ENCODE results near the gene S100A6.
"Not testable (repeated sequence)": the region's sequence is repeated elsewhere in the genome, so short reads cannot be mapped to it uniquely, and the experiment has no call there.

Gene S100A6

GRCh38 chr1:153563991-153564390, 28.2 kb upstream of the S100A6 start:
- no peak for DNase-seq (ENCODE audit: low read depth in 2 of 2)

GRCh38 chr1:153563483-153563901, 27.7 kb upstream of the S100A6 start:
- no peak for DNase-seq (ENCODE audit: low read depth in 2 of 2)

GRCh38 chr1:153562021-153562420, 26.2 kb upstream of the S100A6 start:
- DNase-seq (ENCODE audit: low read depth in 2 of 2) = not testable (repeated sequence)

- no peak for DNase-seq (ENCODE audit: low read depth in 2 of 2)
Observed at GRCh38 chr1:153561466-153561985, 25.7 kb upstream of the S100A6 start.

- no peak for DNase-seq (ENCODE audit: low read depth in 2 of 2)
Observed at GRCh38 chr1:153560771-153561465, 25.1 kb upstream of the S100A6 start.

GRCh38 chr1:153560241-153560640, 24.4 kb upstream of the S100A6 start:
- no peak for DNase-seq (ENCODE audit: low read depth in 2 of 2)

- no peak for DNase-seq (ENCODE audit: low read depth in 2 of 2)
Observed at GRCh38 chr1:153557877-153558276, 22.1 kb upstream of the S100A6 start.

GRCh38 chr1:153556348-153556747, 20.6 kb upstream of the S100A6 start:
- DNase-seq (ENCODE audit: low read depth in 2 of 2) = no peak

- DNase-seq (ENCODE audit: low read depth in 2 of 2) = no peak
Observed at GRCh38 chr1:153553830-153554541, 18.2 kb upstream of the S100A6 start.

GRCh38 chr1:153553096-153553495, 17.3 kb upstream of the S100A6 start:
- no peak for DNase-seq (ENCODE audit: low read depth in 2 of 2)

- no peak for DNase-seq (ENCODE audit: low read depth in 2 of 2)
Observed at GRCh38 chr1:153552335-153552734, 16.5 kb upstream of the S100A6 start.

GRCh38 chr1:153550827-153551500, 15.2 kb upstream of the S100A6 start:
- DNase-seq (ENCODE audit: low read depth in 2 of 2) = no peak

GRCh38 chr1:153550398-153550758, 14.6 kb upstream of the S100A6 start:
- no peak for DNase-seq (ENCODE audit: low read depth in 2 of 2)

GRCh38 chr1:153549741-153550397, 14.1 kb upstream of the S100A6 start:
- DNase-seq (ENCODE audit: low read depth in 2 of 2) = no peak

GRCh38 chr1:153548722-153549688, 13.2 kb upstream of the S100A6 start, which contains the start of gene S100A3:
Gene S100A3, minus strand, starts transcription at chr1:153549258. Its CDS starts 773 bp downstream, at chr1:153548485.
- DNase-seq (ENCODE audit: low read depth in 2 of 2) = no peak

GRCh38 chr1:153547560-153548551, 12.1 kb upstream of the S100A6 start:
- DNase-seq (ENCODE audit: low read depth in 2 of 2) = no peak

GRCh38 chr1:153546796-153547559, 11.2 kb upstream of the S100A6 start:
- DNase-seq (ENCODE audit: low read depth in 2 of 2) = no peak

- DNase-seq (ENCODE audit: low read depth in 2 of 2) = no peak
Observed at GRCh38 chr1:153546371-153546770, 10.6 kb upstream of the S100A6 start.
